Suppressor macrophage treated with lipopolysaccharide for 4 hours (primary cell): ENCODE results near the gene GABRG3.

Experiments
- DNase-seq: peaks from one replicate; pipeline ENCODE4 v3.0.0-alpha.2; 2020

Gene GABRG3

GRCh38 chr15:27428151-27428550, 457.2 kb downstream of the GABRG3 start:
- DNase-seq = no peak

- DNase-seq = no peak
Observed at GRCh38 chr15:27429577-27429976, 458.6 kb downstream of the GABRG3 start.

- no peak for DNase-seq
Observed at GRCh38 chr15:27433604-27434003, 462.6 kb downstream of the GABRG3 start.

DNA sequence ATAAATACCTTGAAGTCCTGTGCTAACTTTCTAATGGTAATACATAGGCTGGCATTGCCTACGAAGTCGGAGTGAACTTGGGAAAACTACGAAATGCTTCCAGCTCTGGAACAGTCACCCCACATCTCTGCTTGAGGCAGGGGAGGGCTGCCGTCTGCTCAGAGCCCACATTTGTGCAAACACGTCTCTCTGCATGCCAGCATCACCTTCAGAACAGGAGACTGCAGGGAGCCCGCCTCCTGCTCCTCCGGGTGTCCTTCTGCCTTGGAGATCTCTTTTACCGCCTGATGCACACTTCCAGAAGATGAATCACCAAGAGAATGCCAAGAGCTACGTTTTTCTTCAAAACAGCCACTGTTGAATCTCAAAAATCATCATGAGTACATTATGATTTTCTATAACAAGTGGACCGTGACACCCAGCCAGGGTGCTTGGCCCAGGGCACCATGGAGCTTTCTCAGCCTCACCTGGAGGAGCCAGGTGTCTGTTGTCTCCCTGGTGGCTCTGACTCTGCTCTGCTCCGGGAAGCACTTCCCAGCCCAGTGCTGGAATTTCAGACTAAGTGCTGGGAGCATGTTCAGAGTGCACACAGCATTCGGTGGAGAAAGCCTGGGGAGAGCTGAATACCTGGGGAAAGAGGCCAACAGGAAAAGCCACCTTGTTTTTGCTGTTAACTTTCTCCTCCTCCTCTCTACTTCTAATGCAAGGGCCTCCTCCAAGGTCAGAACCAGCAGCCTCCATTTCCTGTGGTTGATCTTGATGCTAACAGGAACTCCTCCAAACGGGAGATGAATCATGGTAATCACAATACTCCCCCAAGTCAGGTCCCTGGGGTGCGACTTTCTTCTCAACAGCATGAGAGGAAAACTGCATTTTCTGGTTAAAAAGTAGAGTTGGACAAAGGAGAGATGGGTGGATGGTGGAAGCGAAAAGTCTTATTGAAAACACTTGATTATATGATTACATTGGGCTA, 467.7 kb downstream of the GABRG3 start:
- DNase-seq = no peak

GRCh38 chr15:27441120-27441519, 470.1 kb downstream of the GABRG3 start:
- DNase-seq = no peak

- DNase-seq = no peak
Observed at GRCh38 chr15:27448234-27448633, 477.3 kb downstream of the GABRG3 start.

- DNase-seq = no peak
Observed at GRCh38 chr15:27448986-27449385, 478.0 kb downstream of the GABRG3 start.

DNA sequence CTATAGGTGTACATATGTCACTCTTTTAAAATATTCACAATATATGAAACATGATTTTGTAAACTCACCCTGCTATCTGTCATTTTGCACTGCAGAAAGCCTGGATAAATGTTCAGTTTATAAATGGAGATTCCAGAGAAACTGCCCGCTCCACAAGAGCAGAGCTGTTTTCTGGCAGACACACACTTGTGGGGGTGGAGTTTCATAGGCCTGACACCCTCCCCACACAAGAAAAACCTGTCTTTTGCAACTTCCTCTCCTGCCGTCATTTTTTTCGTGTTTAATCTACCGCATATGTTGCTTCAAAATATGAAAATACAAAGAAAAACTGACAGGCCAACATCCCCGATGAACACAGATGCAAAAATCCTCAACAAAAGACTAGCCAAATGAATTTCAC, 479.0 kb downstream of the GABRG3 start:
- no peak for DNase-seq

GRCh38 chr15:27454281-27455075, 483.5 kb downstream of the GABRG3 start:
- no peak for DNase-seq

DNA sequence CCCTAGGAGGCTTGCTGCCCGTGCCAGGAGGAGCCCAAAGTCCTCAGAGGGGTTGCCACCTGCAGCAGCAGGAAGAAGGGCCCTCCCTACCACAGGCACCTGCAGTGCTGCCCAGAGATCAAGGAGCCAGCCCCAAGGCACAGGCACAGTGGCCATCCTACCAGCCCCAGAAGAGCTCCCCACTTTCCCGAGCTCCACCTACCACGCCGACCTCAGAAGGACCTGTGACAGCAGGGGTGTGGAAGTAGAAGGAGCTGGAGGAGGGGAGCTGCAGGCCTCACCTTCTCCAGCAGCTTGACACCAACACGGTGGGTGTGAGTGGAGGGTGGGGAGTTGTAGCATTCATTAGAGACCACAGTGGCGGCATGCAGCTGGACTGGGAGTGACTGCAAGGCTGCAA, 485.8 kb downstream of the GABRG3 start:
- no peak for DNase-seq

DNA sequence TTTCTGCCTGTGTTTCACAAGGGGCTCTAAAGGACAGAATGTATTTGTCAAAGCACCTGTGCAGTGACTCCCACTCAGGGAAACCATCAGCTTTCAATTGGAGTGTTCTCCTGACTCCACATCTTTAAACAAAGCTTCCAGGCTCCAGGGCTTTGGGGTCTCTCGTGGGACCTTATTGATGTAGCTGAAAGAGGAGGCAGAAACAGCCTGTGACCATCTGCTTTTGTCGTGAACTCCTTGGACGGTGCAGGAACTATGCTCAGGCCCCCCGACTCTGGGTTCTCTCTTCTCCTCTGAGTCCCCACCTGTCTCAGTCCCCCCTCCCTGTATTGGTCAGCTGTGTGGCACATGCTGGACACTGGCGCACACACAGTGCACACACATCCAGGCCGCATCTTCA, 486.8 kb downstream of the GABRG3 start:
- no peak for DNase-seq

DNA sequence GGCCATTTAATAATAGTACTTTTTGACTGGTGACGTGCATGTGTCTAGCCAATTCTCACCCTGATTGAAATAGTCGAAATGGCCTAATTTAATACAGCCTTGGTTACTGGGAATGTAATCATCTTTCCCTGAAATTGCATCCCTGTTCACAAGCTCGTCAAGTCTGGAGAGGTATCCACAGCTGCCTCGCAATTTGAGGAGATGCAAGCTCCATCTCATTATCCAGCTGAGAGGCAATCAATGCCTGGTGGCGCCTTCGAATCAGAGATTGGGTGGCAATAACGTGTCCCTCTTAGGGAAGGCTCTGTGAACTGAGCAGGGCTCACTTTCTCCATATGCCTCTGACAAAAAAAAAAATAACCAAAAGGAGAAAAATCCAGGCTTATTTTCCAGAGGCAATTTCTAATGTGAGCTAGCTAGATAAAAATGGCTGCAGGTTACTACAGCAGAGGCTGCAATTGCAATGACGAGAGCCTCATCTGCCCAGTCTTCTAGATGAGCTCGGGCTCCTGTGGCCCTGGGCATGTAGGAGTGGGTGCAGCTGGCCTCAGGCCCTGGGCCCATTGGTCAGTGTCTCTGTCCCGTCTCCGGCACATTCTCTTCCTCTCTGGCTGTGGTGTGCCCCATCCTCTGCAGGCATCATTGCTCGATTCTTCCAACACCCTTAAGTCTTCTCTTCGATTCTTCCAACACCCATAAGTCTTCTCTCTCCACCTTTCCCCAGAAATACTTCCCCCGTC, 487.5 kb downstream of the GABRG3 start:
- no peak for DNase-seq

GRCh38 chr15:27459836-27460235, 488.9 kb downstream of the GABRG3 start:
- no peak for DNase-seq

- no peak for DNase-seq
Observed at GRCh38 chr15:27461181-27461580, 490.2 kb downstream of the GABRG3 start.

DNA sequence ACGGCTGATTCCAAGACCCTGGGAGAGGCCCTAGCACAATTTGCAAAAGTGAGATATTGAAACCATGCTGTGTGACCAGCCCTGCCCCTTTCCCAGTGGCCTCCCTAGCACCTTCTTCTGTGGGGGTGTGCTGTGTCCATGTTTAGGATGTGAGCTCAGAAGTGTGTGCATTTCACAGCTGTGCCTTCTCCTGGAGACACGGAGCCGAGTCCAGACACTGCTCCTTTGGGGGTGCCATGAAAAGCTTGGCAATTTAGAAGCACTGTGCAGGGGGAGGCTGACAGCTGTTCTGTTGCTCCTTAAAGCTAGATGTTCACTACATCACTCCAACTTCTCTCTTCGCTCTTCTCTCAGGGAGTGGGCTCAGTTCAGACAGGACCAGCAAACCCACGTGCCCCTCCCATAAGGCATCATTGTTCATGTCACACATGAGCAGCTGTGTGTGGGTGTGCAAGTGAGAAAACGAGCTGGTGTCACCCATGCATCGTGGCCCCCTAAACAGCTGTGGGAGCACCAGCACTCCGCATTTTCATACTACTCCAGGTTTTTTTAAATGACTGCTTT, 492.6 kb downstream of the GABRG3 start:
- DNase-seq = no peak

DNA sequence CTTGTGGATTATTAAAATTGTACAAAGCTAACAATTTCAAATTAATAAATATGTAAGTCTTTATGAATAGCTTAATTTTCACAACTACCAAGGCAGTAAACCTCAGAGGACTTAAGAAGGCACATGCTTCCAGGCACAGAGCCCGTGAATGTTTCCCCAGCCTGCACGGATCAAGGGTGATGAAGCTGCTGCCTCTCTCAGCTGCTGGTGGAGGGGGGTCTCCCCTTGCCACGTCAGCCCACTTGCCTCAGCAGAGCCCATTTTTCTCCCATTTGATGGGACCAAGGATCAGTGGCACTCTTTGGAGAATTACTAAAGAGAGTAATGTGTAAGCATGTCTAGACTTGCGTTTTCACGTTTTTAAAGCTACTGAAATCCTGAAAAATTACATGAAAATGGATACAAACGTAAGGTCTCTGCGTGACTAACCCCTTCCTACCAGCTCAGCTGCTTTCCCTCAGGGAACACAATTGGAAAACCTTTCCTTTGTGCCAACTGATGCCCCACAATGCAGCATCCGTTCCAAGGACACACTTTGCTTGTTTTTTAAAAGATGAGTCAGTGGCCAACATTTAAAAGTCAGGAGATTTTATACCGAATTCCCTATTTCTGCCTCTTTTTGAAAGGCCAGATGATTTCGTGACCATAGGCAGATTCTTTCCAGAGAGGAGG, 494.1 kb downstream of the GABRG3 start:
- no peak for DNase-seq

DNA sequence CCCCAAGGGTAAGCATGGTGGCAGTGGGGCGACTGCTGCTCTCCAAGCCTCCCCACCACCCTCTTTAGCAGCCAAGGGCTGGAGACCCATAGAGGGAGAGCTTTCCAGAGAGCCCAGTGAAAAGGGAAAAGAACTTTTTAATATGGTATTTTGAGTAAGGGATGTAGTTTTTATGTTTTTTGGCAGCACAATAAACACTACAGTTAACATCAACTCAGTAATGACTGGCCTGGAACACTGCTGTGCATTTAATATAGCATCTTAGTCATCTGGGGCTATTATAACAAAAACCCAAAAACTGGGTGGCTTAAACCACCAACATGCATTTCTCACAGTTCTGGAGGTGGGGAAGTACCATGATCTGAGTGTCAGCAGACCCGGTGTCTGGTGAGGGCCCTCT, 495.8 kb downstream of the GABRG3 start:
- no peak for DNase-seq

- DNase-seq = no peak
Observed at GRCh38 chr15:27468151-27468591, 497.2 kb downstream of the GABRG3 start.

DNA sequence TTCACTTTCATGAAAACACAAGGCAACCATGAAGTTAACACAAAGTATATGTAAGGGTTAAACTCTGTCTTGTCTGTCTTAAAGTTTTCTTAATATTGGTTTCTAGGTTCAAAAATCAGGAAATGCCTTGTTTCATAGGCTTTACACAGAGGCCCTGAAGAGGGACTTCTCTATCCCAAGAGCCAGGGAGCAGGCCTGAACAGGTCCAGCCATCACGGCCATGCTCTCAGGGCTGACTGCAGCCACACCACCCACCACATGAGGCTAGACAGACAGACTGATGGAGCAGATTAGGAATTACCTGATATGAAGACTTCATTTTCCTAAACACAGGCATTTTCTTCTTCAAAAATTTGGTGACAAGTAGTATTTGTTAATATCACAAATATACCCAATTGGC, 502.9 kb downstream of the GABRG3 start:
- no peak for DNase-seq

DNA sequence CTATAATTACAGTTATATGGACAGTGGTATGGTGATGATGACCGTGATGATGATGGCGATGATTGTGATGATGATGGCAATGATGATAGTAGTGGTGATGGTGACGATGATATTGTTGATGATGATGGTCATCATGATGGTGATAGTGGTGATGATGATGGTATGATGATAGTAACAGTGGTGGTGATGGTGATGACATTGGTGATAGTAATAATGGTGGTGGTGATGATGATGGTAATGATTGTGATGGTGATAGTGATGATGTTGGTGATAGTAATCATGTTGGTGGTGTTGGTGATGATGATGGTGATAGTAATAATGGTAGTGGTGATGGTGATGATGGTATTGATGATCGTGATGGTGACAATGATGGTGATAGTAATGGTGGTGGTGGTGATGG, 504.4 kb downstream of the GABRG3 start:
- DNase-seq = no peak

DNA sequence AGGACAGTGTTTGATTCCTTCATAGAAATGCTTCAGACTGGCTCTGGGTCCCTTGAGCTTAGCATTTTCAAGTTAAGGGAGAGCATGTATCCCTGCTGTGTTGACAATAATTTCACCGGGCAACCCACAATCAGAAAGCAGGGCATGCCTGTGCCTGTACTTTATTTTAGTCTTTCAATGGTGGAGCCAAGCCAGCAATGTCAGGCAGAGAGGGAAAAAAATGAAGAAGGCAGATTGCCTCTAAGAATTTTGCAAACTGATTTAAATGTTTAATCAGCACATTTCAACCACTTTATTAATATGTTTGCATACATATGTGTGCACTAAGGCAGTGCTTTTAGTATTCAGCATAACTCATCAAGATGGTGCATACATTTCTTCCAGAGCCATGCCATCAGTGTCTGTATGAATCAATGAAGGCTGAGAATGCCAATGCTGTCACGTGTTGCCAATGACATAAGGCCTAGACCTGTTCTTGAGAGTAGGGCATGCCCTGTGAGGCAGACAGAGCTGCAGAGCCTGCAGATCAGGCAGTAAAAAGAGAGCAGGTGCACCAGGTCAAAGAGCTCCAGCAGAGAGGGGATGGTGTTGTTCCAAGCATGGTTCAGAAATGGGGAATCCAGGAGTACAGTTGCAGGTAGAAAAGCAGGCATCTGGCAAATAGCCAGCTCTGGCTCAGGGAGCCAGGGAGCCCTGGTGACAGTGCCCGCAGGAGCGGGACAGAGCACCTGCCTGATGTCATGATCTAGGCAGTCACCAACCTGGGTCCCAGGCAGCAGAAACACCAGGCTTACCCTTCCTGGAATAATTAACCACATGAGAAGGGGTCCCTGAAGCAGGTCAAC, 508.5 kb downstream of the GABRG3 start:
- DNase-seq = no peak
